K562 (cell line): ENCODE data around the gene LILRA5. TPM values are rescaled to one million over a fixed set of nuclear protein-coding genes. Genes with fewer than 3 reads are reported as not detected.
A peak's percentile ranks its signal among the peaks of the same experiment; 100 is the strongest.

ENCODE experiments used
- ATAC-seq: fragments of 200-7000 bp; cut with Tn5 transposase; 3 replicates; pipeline ENCODE4 v1.9.1; 2020; ENCODE audit warnings: moderate library complexity
- BruUV-seq: library from RNA; stranded (reverse); fragments of 400-500 nt; replicated peaks from 2 replicates; lab custom pipeline; 2021; lab: Mats Ljungman, UMichigan
- CTCF ChIA-PET: fragments of 300-600 bp; formaldehyde crosslinking; extraction: SDS; loops from one replicate; lab custom pipeline; 2021; ENCODE audit warnings: low intra/inter-chr PET ratio; lab: Yijun Ruan, JAX
- POLR2A ChIA-PET: fragments of 300-600, 350-650 bp; sonication (Branson Sonifier 250); formaldehyde crosslinking; extraction: SDS; loops from one replicate; lab custom pipeline; 2021; ENCODE audit warnings: antibody characterized with exemption, inconsistent platforms; lab: Yijun Ruan, JAX
- DNase-seq, 4 experiments: peaks; one replicate each; pipeline versions ENCODE4 v3.0.0 to v3.0.0-alpha.2; 2011 to 2018; ENCODE audit warnings: low spot score in 3 of 4, mixed read lengths in 3 of 4; ENCODE audit errors: extremely low read depth in 1 of 4
- FAIRE-seq: peaks from 2 replicates; lab custom pipeline; 2011; peaks lifted over from hg19 to GRCh38; lab: Jason Lieb, UNC
- H2AFZ ChIP-seq: 2 replicates; pipeline ENCODE4 v1.6.0; 2011; ENCODE audit warnings: low read depth, low read length, control low read depth, inconsistent platforms
- H3K27ac ChIP-seq: fragments of 200-600 bp; 3 replicates; pipeline ENCODE4 v1.8.0; 2011; ENCODE audit warnings: low read depth, mild to moderate bottlenecking, control low read depth, inconsistent platforms, low read length, moderate library complexity, mixed read lengths; ENCODE audit errors: extremely low read depth
- H3K27me3 ChIP-seq, 2 experiments: fragments of 300-600 bp in 1 of 2; 2 replicates in 1 of 2; 3 replicates in 1 of 2; pipeline versions ENCODE4 v1.6.0 to v1.8.0; 2011; ENCODE audit warnings: inconsistent platforms in 2 of 2, low read length in 2 of 2, mild to moderate bottlenecking in 1 of 2, mixed read lengths in 1 of 2, moderate library complexity in 1 of 2; ENCODE audit not compliant: control insufficient read depth in 2 of 2, insufficient read depth in 2 of 2
- H3K36me3 ChIP-seq: fragments of 300-600 bp; 3 replicates; pipeline ENCODE4 v1.8.0; 2011; ENCODE audit warnings: mild to moderate bottlenecking, low read length, inconsistent platforms; ENCODE audit not compliant: control insufficient read depth, insufficient read depth
- H3K4me1 ChIP-seq, 2 experiments: fragments of 200-600 bp in 1 of 2; replicated peaks in 1 of 2; 2 replicates in 1 of 2; 3 replicates in 1 of 2; pipeline versions ENCODE4 v1.5.1 to v1.8.0; 2011; ENCODE audit warnings: inconsistent platforms in 2 of 2, low read length in 2 of 2, mild to moderate bottlenecking in 1 of 2, mixed read lengths in 1 of 2, moderate library complexity in 1 of 2; ENCODE audit not compliant: control insufficient read depth in 2 of 2, insufficient read depth in 2 of 2
- H3K4me2 ChIP-seq: 2 replicates; pipeline ENCODE4 v1.6.1; 2011; ENCODE audit warnings: low read length, control low read depth, inconsistent platforms, mixed read lengths; ENCODE audit not compliant: insufficient read depth
- H3K4me3 ChIP-seq: fragments of 200-600 bp; sonication (generic), shearing (Covaris generic); 2 replicates; pipeline ENCODE4 v1.5.1; 2016; ENCODE audit warnings: control low read depth, inconsistent platforms
- H3K79me2 ChIP-seq: fragments of 200-600 bp; 3 replicates; pipeline ENCODE4 v1.8.0; 2011; ENCODE audit warnings: low read length, inconsistent platforms; ENCODE audit not compliant: control insufficient read depth, insufficient read depth
- H3K9ac ChIP-seq, 2 experiments: 2 replicates each; pipeline versions ENCODE4 v1.6.0 to v1.6.1; 2011; ENCODE audit warnings: low read depth in 2 of 2, low read length in 2 of 2, control low read depth in 1 of 2, inconsistent platforms in 1 of 2, mild to moderate bottlenecking in 1 of 2, mixed read lengths in 1 of 2; ENCODE audit not compliant: insufficient read depth in 1 of 2
- H3K9me1 ChIP-seq: one replicate; pipeline ENCODE4 v1.6.0; 2011; ENCODE audit warnings: inconsistent platforms, mild to moderate bottlenecking, low read length, moderate library complexity; ENCODE audit not compliant: control insufficient read depth, insufficient read depth
- H3K9me3 ChIP-seq: replicated peaks from 2 replicates; pipeline ENCODE4 v1.5.1; 2011; ENCODE audit warnings: low read depth, low read length, inconsistent platforms; ENCODE audit not compliant: control insufficient read depth, insufficient read depth
- H4K20me1 ChIP-seq: replicated peaks from 2 replicates; pipeline ENCODE4 v1.6.1; 2011; ENCODE audit warnings: low read length, inconsistent platforms, mixed read lengths; ENCODE audit not compliant: control insufficient read depth, insufficient read depth
- ARID1B ChIP-seq: fragments of 450-650 bp; IDR thresholded peaks from 2 replicates; pipeline ENCODE4 v1.6.1; 2016; ENCODE audit warnings: antibody characterized with exemption, mild to moderate bottlenecking, inconsistent platforms
- BRCA1 ChIP-seq, 2 experiments: fragments of 450-650 bp in 1 of 2; sonication (generic) in 1 of 2; formaldehyde crosslinking in 1 of 2; IDR thresholded peaks; 2 replicates each; pipeline versions ENCODE4 v1.5.0 to v1.6.1; 2017 to 2020; ENCODE audit warnings: mild to moderate bottlenecking in 1 of 2, missing genetic modification reagents in 1 of 2
- CAMTA2 ChIP-seq: fragments of 250-450 bp; sonication (Bioruptor Pico); conservative IDR thresholded peaks from 2 replicates; pipeline ENCODE4 v1.5.1; 2022
- CBX8 ChIP-seq: fragments of 200-600 bp; sonication (generic); IDR thresholded peaks from 2 replicates; pipeline ENCODE4 v1.6.1; 2012; ENCODE audit warnings: borderline replicate concordance, mixed run types, low read depth, mild to moderate bottlenecking, moderate library complexity, mixed read lengths, low read length, control low read depth, inconsistent platforms; ENCODE audit not compliant: poor library complexity, severe bottlenecking; ENCODE audit errors: extremely low read depth
- ESRRA ChIP-seq: fragments of 450-650 bp; IDR thresholded peaks from 2 replicates; pipeline ENCODE4 v1.6.1; 2014; ENCODE audit warnings: low read depth, mild to moderate bottlenecking, moderate library complexity, borderline replicate concordance
- FOS ChIP-seq: IDR thresholded peaks from 3 replicates; pipeline ENCODE4 v1.6.1; 2011; ENCODE audit not compliant: insufficient read length; ENCODE audit errors: extremely low read depth
- GTF2B ChIP-seq: IDR thresholded peaks from 2 replicates; pipeline ENCODE4 v1.6.1; 2011; ENCODE audit not compliant: insufficient read length; ENCODE audit errors: extremely low read depth
- HEY1 ChIP-seq: fragments of 250-450 bp; sonication (Bioruptor Pico); IDR thresholded peaks from 2 replicates; pipeline ENCODE4 v1.5.0; 2020; ENCODE audit warnings: mild to moderate bottlenecking, moderate library complexity, borderline replicate concordance
- HMGN3 ChIP-seq: IDR thresholded peaks from 2 replicates; pipeline ENCODE4 v1.6.1; 2011; ENCODE audit warnings: borderline replicate concordance, low read depth, mild to moderate bottlenecking, mixed read lengths, low read length; ENCODE audit not compliant: insufficient read length; ENCODE audit errors: extremely low read depth
- NCOR1 ChIP-seq: fragments of 450-650 bp; IDR thresholded peaks from 2 replicates; pipeline ENCODE4 v1.6.1; 2016; ENCODE audit warnings: mild to moderate bottlenecking, moderate library complexity
- NR1H2 ChIP-seq: sonication (generic); formaldehyde crosslinking; IDR thresholded peaks from 2 replicates; pipeline ENCODE4 v1.4.0; 2020; ENCODE audit warnings: mild to moderate bottlenecking, missing genetic modification reagents
- NR2C1 ChIP-seq, 2 experiments: fragments of 450-650 bp; IDR thresholded peaks; 2 replicates each; pipeline ENCODE4 v1.6.1; 2017; ENCODE audit warnings: mild to moderate bottlenecking in 2 of 2, antibody characterized with exemption in 1 of 2, inconsistent platforms in 1 of 2, missing compliant biosample characterization in 1 of 2, missing genetic modification characterization in 1 of 2
- POLR2H ChIP-seq: IDR thresholded peaks from 2 replicates; pipeline ENCODE4 v1.6.1; 2016; ENCODE audit warnings: missing genetic modification characterization, low read depth, mild to moderate bottlenecking, control low read depth, missing compliant biosample characterization, moderate library complexity
- PTTG1 ChIP-seq: fragments of 450-650 bp; IDR thresholded peaks from 2 replicates; pipeline ENCODE4 v1.6.1; 2016; ENCODE audit warnings: low read depth, mild to moderate bottlenecking, missing genetic modification characterization, missing compliant biosample characterization
- SAFB ChIP-seq: fragments of 200-400 bp; formaldehyde crosslinking; IDR thresholded peaks from 2 replicates; pipeline ENCODE4 v1.6.1; 2017; ENCODE audit warnings: low read depth, low read length, borderline replicate concordance
- SIX5 ChIP-seq, 2 experiments: IDR thresholded peaks; 2 replicates each; pipeline ENCODE4 v1.6.1; 2011; ENCODE audit warnings: low read length in 2 of 2, borderline replicate concordance in 1 of 2, low read depth in 1 of 2, mild to moderate bottlenecking in 1 of 2, moderate library complexity in 1 of 2; ENCODE audit not compliant: insufficient read depth in 1 of 2
- SRSF7 ChIP-seq: fragments of 200-400 bp; formaldehyde crosslinking; optimal IDR thresholded peaks from 2 replicates; pipeline ENCODE3; 2017; ENCODE audit warnings: mild to moderate bottlenecking, low read depth, low read length
- ZBTB1 ChIP-seq: sonication (generic); formaldehyde crosslinking; IDR thresholded peaks from 2 replicates; pipeline ENCODE4 v1.8.1; 2023; ENCODE audit warnings: missing genetic modification reagents, low read depth, mild to moderate bottlenecking, borderline replicate concordance
- ZNF395 ChIP-seq: fragments of 200-800 bp; sonication (Bioruptor generic); IDR thresholded peaks from 2 replicates; pipeline ENCODE4 v1.6.1; 2017; ENCODE audit warnings: missing genetic modification characterization, missing compliant biosample characterization
- ZNF583 ChIP-seq: fragments of 250-450 bp; sonication (Bioruptor Pico); IDR thresholded peaks from 2 replicates; pipeline ENCODE4 v1.4.0; 2020
- ZNF584 ChIP-seq: fragments of 200-800 bp; sonication (Bioruptor generic); IDR thresholded peaks from 2 replicates; pipeline ENCODE4 v1.6.1; 2016; ENCODE audit warnings: low read depth, mild to moderate bottlenecking, missing genetic modification characterization, missing compliant biosample characterization
- WGBS: fragments of 100-300 bp; shearing (Covaris generic); methylation state at CpG from one replicate; pipeline ENCODE4 v1.1.6; 2016; ENCODE audit warnings: low coverage, mixed read lengths; ENCODE audit not compliant: insufficient coverage; ENCODE audit errors: missing lambda C conversion rate; 5-methylcytosine and 5-hydroxymethylcytosine counted together
- in situ Hi-C: fragments of 300-500 bp; cut with MboI; formaldehyde crosslinking; loops from 4 replicates; pipeline ENCODE4 v1.15.0; 2018; ENCODE audit warnings: inconsistent platforms, mixed read lengths
- intact Hi-C: fragments of 100-400 bp; cut with micrococcal nuclease; formaldehyde crosslinking; loops from 2 replicates; pipeline ENCODE4 v1.14.2; 2022
- polyA plus RNA-seq, 8 experiments: library from polyadenylated mRNA; depleted of rRNA in 4 of 8; stranded (reverse) in 5 of 8; unstranded in 3 of 8; fragments of >200 nt; fragmentation: Nextera tagmentation in 2 of 8; fragmentation: Illumina TruSeq in 1 of 8; extraction: Ambion mirVana in 2 of 8; extraction: Trizol in 1 of 8; gene quantifications; 2 replicates each; pipeline versions ENCODE4 v1.2.1 to v1.2.3, GENCODE V29; 2011 to 2014; ENCODE audit warnings: inconsistent platforms in 1 of 8, missing spikeins in 1 of 8
- total RNA-seq, 7 experiments: library from RNA; depleted of rRNA in 6 of 7; stranded (reverse); fragments of >200 nt in 6 of 7; fragmentation: Illumina TruSeq in 2 of 7; extraction: Trizol in 2 of 7; gene quantifications; 2 replicates each; pipeline versions ENCODE4 v1.2.1 to v1.2.3, GENCODE V29; 2011 to 2021; ENCODE audit warnings: low replicate concordance in 1 of 7

Gene LILRA5
- total and polyA plus RNA-seq, 9 of the 15 experiments (the other 6 are each of a cell fraction or from before 2014, with no cell fraction given), result not detected

GRCh38 chr19:54352546-54352945 lies 39.6 kb upstream of the LILRA5 start (continued):
- TF ChIP-seq GTF2B, result no peak
- no peak for TF ChIP-seq ARID1B
- TF ChIP-seq SAFB, result no peak
- no peak for TF ChIP-seq HEY1 (CRISPR knock-in tag)
- no peak for TF ChIP-seq HMGN3
- no peak for TF ChIP-seq POLR2H
- no peak for TF ChIP-seq NR2C1 (IDR thresholded peaks at IDR 0.05)
- TF ChIP-seq NR2C1 (tag; IDR thresholded peaks at IDR 0.05), result no peak
- TF ChIP-seq ZNF584, result no peak

- H3K79me2 ChIP-seq, result no peaks in the 10 kb centered on the region
- ATAC-seq, result peak; percentile 36; the same call in 2 of the 3 replicates
- 0% methylated on average over 7 of the region's 7 CpGs for WGBS
- H3K4me1 ChIP-seq, result no peaks in the 10 kb centered on the region; a peak in 1 of 5 replicates
- in situ Hi-C loops (no loop called here), intact Hi-C loops (no loop called here)
- no peaks in the 10 kb centered on the region for H4K20me1 ChIP-seq
- no peaks in the 10 kb centered on the region for H3K36me3 ChIP-seq
- H3K4me3 ChIP-seq, result no peak overlapping the region
- H3K27me3 ChIP-seq, result peaks cover 8 to 43% of the 10 kb centered on the region in 2 experiments; a peak in 4 of 5 replicates
- ChIA-PET POLR2A (no interaction called here), CTCF (no interaction called here)
- DNase-seq, result no peak
- peak overlapping the region in 1 of 2 experiments; percentile 26; a peak in 1 of 4 replicates for H3K9ac ChIP-seq
- H3K27ac ChIP-seq, result no peak overlapping the region
- no peaks in the 10 kb centered on the region for H3K9me3 ChIP-seq
- no peak for FAIRE-seq
- H3K4me2 ChIP-seq, result no peak overlapping the region
- BruUV-seq, result no TSS peak
- no peaks in the 10 kb centered on the region for H3K9me1 ChIP-seq
- no peak overlapping the region for H2AFZ ChIP-seq
- TF ChIP-seq SIX5 (IDR thresholded peaks at IDR 0.05; ENCODE audit: borderline replicate concordance in 1 of 2, insufficient read depth in 1 of 2, low read depth in 1 of 2, low read length in 2 of 2) (no peak), ZNF583 (CRISPR knock-in tag) (no peak), NCOR1 (no peak), NR1H2 (CRISPR knock-in tag) (no peak), CBX8 (no peak), FOS (no peak), ZBTB1 (no peak), SRSF7 (no peak), CAMTA2 (CRISPR knock-in tag) (no peak), ESRRA (no peak), ZNF395 (no peak), PTTG1 (tag) (no peak), BRCA1 (IDR thresholded peaks at IDR 0.05) (no peak), BRCA1 (CRISPR knock-in tag; IDR thresholded peaks at IDR 0.05) (no peak)
Measured at GRCh38 chr19:54352041-54352440, 39.1 kb upstream of the LILRA5 start.
